K562 (cell line): ENCODE results near the gene FAM20B. TPM values are rescaled to one million over a fixed set of nuclear protein-coding genes. Genes with fewer than 3 reads are reported as not detected.

Experiments
- ATAC-seq: fragments of 200-7000 bp; cut with Tn5 transposase; 3 replicates; pipeline ENCODE4 v1.9.1; 2020; ENCODE audit warnings: moderate library complexity
- BruUV-seq: library from RNA; stranded (reverse); fragments of 400-500 nt; replicated peaks from 2 replicates; lab custom pipeline; 2021; lab: Mats Ljungman, UMichigan
- CTCF ChIA-PET: fragments of 300-600 bp; formaldehyde crosslinking; extraction: SDS; loops from one replicate; lab custom pipeline; 2021; ENCODE audit warnings: low intra/inter-chr PET ratio; lab: Yijun Ruan, JAX
- POLR2A ChIA-PET: fragments of 300-600, 350-650 bp; sonication (Branson Sonifier 250); formaldehyde crosslinking; extraction: SDS; loops from one replicate; lab custom pipeline; 2021; ENCODE audit warnings: antibody characterized with exemption, inconsistent platforms; lab: Yijun Ruan, JAX
- DNase-seq, 4 experiments: peaks; one replicate each; pipeline versions ENCODE4 v3.0.0 to v3.0.0-alpha.2; 2011 to 2018; ENCODE audit warnings: low spot score in 3 of 4, mixed read lengths in 3 of 4; ENCODE audit errors: extremely low read depth in 1 of 4
- FAIRE-seq: peaks from 2 replicates; lab custom pipeline; 2011; peaks lifted over from hg19 to GRCh38; lab: Jason Lieb, UNC
- H2AFZ ChIP-seq: 2 replicates; pipeline ENCODE4 v1.6.0; 2011; ENCODE audit warnings: low read depth, low read length, control low read depth, inconsistent platforms
- H3K27ac ChIP-seq: fragments of 200-600 bp; 3 replicates; pipeline ENCODE4 v1.8.0; 2011; ENCODE audit warnings: low read depth, mild to moderate bottlenecking, control low read depth, inconsistent platforms, low read length, moderate library complexity, mixed read lengths; ENCODE audit errors: extremely low read depth
- H3K27me3 ChIP-seq, 2 experiments: fragments of 300-600 bp in 1 of 2; 2 replicates in 1 of 2; 3 replicates in 1 of 2; pipeline versions ENCODE4 v1.6.0 to v1.8.0; 2011; ENCODE audit warnings: inconsistent platforms in 2 of 2, low read length in 2 of 2, mild to moderate bottlenecking in 1 of 2, mixed read lengths in 1 of 2, moderate library complexity in 1 of 2; ENCODE audit not compliant: control insufficient read depth in 2 of 2, insufficient read depth in 2 of 2
- H3K36me3 ChIP-seq: fragments of 300-600 bp; 3 replicates; pipeline ENCODE4 v1.8.0; 2011; ENCODE audit warnings: mild to moderate bottlenecking, low read length, inconsistent platforms; ENCODE audit not compliant: control insufficient read depth, insufficient read depth
- H3K4me1 ChIP-seq, 2 experiments: fragments of 200-600 bp in 1 of 2; replicated peaks in 1 of 2; 2 replicates in 1 of 2; 3 replicates in 1 of 2; pipeline versions ENCODE4 v1.5.1 to v1.8.0; 2011; ENCODE audit warnings: inconsistent platforms in 2 of 2, low read length in 2 of 2, mild to moderate bottlenecking in 1 of 2, mixed read lengths in 1 of 2, moderate library complexity in 1 of 2; ENCODE audit not compliant: control insufficient read depth in 2 of 2, insufficient read depth in 2 of 2
- H3K4me2 ChIP-seq: 2 replicates; pipeline ENCODE4 v1.6.1; 2011; ENCODE audit warnings: low read length, control low read depth, inconsistent platforms, mixed read lengths; ENCODE audit not compliant: insufficient read depth
- H3K4me3 ChIP-seq: fragments of 200-600 bp; sonication (generic), shearing (Covaris generic); 2 replicates; pipeline ENCODE4 v1.5.1; 2016; ENCODE audit warnings: control low read depth, inconsistent platforms
- H3K79me2 ChIP-seq: fragments of 200-600 bp; 3 replicates; pipeline ENCODE4 v1.8.0; 2011; ENCODE audit warnings: low read length, inconsistent platforms; ENCODE audit not compliant: control insufficient read depth, insufficient read depth
- H3K9ac ChIP-seq, 2 experiments: 2 replicates each; pipeline versions ENCODE4 v1.6.0 to v1.6.1; 2011; ENCODE audit warnings: low read depth in 2 of 2, low read length in 2 of 2, control low read depth in 1 of 2, inconsistent platforms in 1 of 2, mild to moderate bottlenecking in 1 of 2, mixed read lengths in 1 of 2; ENCODE audit not compliant: insufficient read depth in 1 of 2
- H3K9me1 ChIP-seq: one replicate; pipeline ENCODE4 v1.6.0; 2011; ENCODE audit warnings: inconsistent platforms, mild to moderate bottlenecking, low read length, moderate library complexity; ENCODE audit not compliant: control insufficient read depth, insufficient read depth
- H3K9me3 ChIP-seq: replicated peaks from 2 replicates; pipeline ENCODE4 v1.5.1; 2011; ENCODE audit warnings: low read depth, low read length, inconsistent platforms; ENCODE audit not compliant: control insufficient read depth, insufficient read depth
- H4K20me1 ChIP-seq: replicated peaks from 2 replicates; pipeline ENCODE4 v1.6.1; 2011; ENCODE audit warnings: low read length, inconsistent platforms, mixed read lengths; ENCODE audit not compliant: control insufficient read depth, insufficient read depth
- DIDO1 ChIP-seq: fragments of 450-650 bp; IDR thresholded peaks from 2 replicates; pipeline ENCODE4 v1.6.1; 2016; ENCODE audit warnings: low read depth, missing biosample characterization, missing genetic modification characterization
- FOXJ3 ChIP-seq: sonication (generic); formaldehyde crosslinking; IDR thresholded peaks from 2 replicates; pipeline ENCODE4 v1.4.0; 2020; ENCODE audit warnings: mild to moderate bottlenecking, missing genetic modification reagents
- PML ChIP-seq: IDR thresholded peaks from 2 replicates; pipeline ENCODE4 v1.6.1; 2012; ENCODE audit warnings: low read length, inconsistent platforms
- POLR2A ChIP-seq: fragments of 450-650 bp; conservative IDR thresholded peaks from 2 replicates; pipeline ENCODE4 v1.6.1; 2016
- SMARCA5 ChIP-seq: fragments of 450-650 bp; IDR thresholded peaks from 2 replicates; pipeline ENCODE4 v1.6.1; 2016
- WGBS: fragments of 100-300 bp; shearing (Covaris generic); methylation state at CpG from one replicate; pipeline ENCODE4 v1.1.6; 2016; ENCODE audit warnings: low coverage, mixed read lengths; ENCODE audit not compliant: insufficient coverage; ENCODE audit errors: missing lambda C conversion rate; 5-methylcytosine and 5-hydroxymethylcytosine counted together
- in situ Hi-C: fragments of 300-500 bp; cut with MboI; formaldehyde crosslinking; loops from 4 replicates; pipeline ENCODE4 v1.15.0; 2018; ENCODE audit warnings: inconsistent platforms, mixed read lengths
- intact Hi-C: fragments of 100-400 bp; cut with micrococcal nuclease; formaldehyde crosslinking; loops from 2 replicates; pipeline ENCODE4 v1.14.2; 2022
- polyA plus RNA-seq, 8 experiments: library from polyadenylated mRNA; depleted of rRNA in 4 of 8; stranded (reverse) in 5 of 8; unstranded in 3 of 8; fragments of >200 nt; fragmentation: Nextera tagmentation in 2 of 8; fragmentation: Illumina TruSeq in 1 of 8; extraction: Ambion mirVana in 2 of 8; extraction: Trizol in 1 of 8; gene quantifications; 2 replicates each; pipeline versions ENCODE4 v1.2.1 to v1.2.3, GENCODE V29; 2011 to 2014; ENCODE audit warnings: inconsistent platforms in 1 of 8, missing spikeins in 1 of 8
- total RNA-seq, 7 experiments: library from RNA; depleted of rRNA in 6 of 7; stranded (reverse); fragments of >200 nt in 6 of 7; fragmentation: Illumina TruSeq in 2 of 7; extraction: Trizol in 2 of 7; gene quantifications; 2 replicates each; pipeline versions ENCODE4 v1.2.1 to v1.2.3, GENCODE V29; 2011 to 2021; ENCODE audit warnings: low replicate concordance in 1 of 7
- TF ChIP-seq, protein P1 (sequence below): sonication (generic); formaldehyde crosslinking; IDR thresholded peaks from 2 replicates; pipeline ENCODE4 v1.8.1; 2023; ENCODE audit warnings: mild to moderate bottlenecking, missing genetic modification reagents
- TF ChIP-seq, protein P2 (sequence below): fragments of 450-650 bp; IDR thresholded peaks from 2 replicates; pipeline ENCODE4 v1.6.1; 2016; ENCODE audit warnings: mild to moderate bottlenecking
- TF ChIP-seq, protein P3 (sequence below): fragments of 200-600 bp; sonication (generic); IDR thresholded peaks from one replicate; pipeline ENCODE4 v1.6.1; 2012; ENCODE audit warnings: mild to moderate bottlenecking, low read depth, low read length, inconsistent platforms

Gene FAM20B
- total and polyA plus RNA-seq, 9 of the 15 experiments (the other 6 are each of a cell fraction or from before 2014, with no cell fraction given), result 7.2 to 67.5 (median 42.9) TPM

DNA sequence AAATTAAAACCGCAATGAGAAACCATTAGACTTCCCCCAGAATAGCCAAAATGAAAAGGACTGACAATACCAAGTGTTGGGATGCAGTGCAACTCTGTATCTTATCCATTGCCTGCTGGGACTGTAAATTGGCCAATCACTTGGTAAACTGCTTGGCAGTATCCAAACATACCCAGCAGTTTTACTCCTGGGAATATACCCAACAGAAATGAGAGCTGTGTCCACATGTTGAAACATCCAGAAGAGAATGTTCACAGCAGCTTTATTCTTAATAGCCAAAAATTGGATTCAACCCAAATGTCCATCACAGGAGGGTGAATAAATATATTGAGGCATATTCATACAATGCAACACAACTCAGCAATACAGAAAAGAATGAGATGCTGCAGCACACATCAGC is 13.7 kb upstream of the FAM20B start:
- no peaks in the 10 kb centered on the region for H3K9me1 ChIP-seq
- H3K27me3 ChIP-seq, result no peaks in the 10 kb centered on the region
- no peaks in the 10 kb centered on the region for H3K9me3 ChIP-seq
- intact Hi-C loops, result no loop called here
- peaks cover 27 to 31% of the 10 kb centered on the region in 2 experiments for H3K4me1 ChIP-seq
- 82% methylated on average over 1 of the region's 1 CpG for WGBS
- FAIRE-seq, result no peak
- H3K27ac ChIP-seq, result no peak overlapping the region
- H3K4me3 ChIP-seq, result no peak overlapping the region
- BruUV-seq, result no TSS peak
- no peak overlapping the region for H3K9ac ChIP-seq
- TF ChIP-seq, protein P1, sequence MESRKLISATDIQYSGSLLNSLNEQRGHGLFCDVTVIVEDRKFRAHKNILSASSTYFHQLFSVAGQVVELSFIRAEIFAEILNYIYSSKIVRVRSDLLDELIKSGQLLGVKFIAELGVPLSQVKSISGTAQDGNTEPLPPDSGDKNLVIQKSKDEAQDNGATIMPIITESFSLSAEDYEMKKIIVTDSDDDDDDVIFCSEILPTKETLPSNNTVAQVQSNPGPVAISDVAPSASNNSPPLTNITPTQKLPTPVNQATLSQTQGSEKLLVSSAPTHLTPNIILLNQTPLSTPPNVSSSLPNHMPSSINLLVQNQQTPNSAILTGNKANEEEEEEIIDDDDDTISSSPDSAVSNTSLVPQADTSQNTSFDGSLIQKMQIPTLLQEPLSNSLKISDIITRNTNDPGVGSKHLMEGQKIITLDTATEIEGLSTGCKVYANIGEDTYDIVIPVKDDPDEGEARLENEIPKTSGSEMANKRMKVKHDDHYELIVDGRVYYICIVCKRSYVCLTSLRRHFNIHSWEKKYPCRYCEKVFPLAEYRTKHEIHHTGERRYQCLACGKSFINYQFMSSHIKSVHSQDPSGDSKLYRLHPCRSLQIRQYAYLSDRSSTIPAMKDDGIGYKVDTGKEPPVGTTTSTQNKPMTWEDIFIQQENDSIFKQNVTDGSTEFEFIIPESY (CRISPR knock-in tag), result no peak
- TF ChIP-seq SMARCA5, result no peak
- TF ChIP-seq FOXJ3, result no peak
- no peak for TF ChIP-seq POLR2A
- TF ChIP-seq, protein P2, sequence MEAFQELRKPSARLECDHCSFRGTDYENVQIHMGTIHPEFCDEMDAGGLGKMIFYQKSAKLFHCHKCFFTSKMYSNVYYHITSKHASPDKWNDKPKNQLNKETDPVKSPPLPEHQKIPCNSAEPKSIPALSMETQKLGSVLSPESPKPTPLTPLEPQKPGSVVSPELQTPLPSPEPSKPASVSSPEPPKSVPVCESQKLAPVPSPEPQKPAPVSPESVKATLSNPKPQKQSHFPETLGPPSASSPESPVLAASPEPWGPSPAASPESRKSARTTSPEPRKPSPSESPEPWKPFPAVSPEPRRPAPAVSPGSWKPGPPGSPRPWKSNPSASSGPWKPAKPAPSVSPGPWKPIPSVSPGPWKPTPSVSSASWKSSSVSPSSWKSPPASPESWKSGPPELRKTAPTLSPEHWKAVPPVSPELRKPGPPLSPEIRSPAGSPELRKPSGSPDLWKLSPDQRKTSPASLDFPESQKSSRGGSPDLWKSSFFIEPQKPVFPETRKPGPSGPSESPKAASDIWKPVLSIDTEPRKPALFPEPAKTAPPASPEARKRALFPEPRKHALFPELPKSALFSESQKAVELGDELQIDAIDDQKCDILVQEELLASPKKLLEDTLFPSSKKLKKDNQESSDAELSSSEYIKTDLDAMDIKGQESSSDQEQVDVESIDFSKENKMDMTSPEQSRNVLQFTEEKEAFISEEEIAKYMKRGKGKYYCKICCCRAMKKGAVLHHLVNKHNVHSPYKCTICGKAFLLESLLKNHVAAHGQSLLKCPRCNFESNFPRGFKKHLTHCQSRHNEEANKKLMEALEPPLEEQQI, result no peak
- TF ChIP-seq PML, result no peak
- TF ChIP-seq, protein P3, sequence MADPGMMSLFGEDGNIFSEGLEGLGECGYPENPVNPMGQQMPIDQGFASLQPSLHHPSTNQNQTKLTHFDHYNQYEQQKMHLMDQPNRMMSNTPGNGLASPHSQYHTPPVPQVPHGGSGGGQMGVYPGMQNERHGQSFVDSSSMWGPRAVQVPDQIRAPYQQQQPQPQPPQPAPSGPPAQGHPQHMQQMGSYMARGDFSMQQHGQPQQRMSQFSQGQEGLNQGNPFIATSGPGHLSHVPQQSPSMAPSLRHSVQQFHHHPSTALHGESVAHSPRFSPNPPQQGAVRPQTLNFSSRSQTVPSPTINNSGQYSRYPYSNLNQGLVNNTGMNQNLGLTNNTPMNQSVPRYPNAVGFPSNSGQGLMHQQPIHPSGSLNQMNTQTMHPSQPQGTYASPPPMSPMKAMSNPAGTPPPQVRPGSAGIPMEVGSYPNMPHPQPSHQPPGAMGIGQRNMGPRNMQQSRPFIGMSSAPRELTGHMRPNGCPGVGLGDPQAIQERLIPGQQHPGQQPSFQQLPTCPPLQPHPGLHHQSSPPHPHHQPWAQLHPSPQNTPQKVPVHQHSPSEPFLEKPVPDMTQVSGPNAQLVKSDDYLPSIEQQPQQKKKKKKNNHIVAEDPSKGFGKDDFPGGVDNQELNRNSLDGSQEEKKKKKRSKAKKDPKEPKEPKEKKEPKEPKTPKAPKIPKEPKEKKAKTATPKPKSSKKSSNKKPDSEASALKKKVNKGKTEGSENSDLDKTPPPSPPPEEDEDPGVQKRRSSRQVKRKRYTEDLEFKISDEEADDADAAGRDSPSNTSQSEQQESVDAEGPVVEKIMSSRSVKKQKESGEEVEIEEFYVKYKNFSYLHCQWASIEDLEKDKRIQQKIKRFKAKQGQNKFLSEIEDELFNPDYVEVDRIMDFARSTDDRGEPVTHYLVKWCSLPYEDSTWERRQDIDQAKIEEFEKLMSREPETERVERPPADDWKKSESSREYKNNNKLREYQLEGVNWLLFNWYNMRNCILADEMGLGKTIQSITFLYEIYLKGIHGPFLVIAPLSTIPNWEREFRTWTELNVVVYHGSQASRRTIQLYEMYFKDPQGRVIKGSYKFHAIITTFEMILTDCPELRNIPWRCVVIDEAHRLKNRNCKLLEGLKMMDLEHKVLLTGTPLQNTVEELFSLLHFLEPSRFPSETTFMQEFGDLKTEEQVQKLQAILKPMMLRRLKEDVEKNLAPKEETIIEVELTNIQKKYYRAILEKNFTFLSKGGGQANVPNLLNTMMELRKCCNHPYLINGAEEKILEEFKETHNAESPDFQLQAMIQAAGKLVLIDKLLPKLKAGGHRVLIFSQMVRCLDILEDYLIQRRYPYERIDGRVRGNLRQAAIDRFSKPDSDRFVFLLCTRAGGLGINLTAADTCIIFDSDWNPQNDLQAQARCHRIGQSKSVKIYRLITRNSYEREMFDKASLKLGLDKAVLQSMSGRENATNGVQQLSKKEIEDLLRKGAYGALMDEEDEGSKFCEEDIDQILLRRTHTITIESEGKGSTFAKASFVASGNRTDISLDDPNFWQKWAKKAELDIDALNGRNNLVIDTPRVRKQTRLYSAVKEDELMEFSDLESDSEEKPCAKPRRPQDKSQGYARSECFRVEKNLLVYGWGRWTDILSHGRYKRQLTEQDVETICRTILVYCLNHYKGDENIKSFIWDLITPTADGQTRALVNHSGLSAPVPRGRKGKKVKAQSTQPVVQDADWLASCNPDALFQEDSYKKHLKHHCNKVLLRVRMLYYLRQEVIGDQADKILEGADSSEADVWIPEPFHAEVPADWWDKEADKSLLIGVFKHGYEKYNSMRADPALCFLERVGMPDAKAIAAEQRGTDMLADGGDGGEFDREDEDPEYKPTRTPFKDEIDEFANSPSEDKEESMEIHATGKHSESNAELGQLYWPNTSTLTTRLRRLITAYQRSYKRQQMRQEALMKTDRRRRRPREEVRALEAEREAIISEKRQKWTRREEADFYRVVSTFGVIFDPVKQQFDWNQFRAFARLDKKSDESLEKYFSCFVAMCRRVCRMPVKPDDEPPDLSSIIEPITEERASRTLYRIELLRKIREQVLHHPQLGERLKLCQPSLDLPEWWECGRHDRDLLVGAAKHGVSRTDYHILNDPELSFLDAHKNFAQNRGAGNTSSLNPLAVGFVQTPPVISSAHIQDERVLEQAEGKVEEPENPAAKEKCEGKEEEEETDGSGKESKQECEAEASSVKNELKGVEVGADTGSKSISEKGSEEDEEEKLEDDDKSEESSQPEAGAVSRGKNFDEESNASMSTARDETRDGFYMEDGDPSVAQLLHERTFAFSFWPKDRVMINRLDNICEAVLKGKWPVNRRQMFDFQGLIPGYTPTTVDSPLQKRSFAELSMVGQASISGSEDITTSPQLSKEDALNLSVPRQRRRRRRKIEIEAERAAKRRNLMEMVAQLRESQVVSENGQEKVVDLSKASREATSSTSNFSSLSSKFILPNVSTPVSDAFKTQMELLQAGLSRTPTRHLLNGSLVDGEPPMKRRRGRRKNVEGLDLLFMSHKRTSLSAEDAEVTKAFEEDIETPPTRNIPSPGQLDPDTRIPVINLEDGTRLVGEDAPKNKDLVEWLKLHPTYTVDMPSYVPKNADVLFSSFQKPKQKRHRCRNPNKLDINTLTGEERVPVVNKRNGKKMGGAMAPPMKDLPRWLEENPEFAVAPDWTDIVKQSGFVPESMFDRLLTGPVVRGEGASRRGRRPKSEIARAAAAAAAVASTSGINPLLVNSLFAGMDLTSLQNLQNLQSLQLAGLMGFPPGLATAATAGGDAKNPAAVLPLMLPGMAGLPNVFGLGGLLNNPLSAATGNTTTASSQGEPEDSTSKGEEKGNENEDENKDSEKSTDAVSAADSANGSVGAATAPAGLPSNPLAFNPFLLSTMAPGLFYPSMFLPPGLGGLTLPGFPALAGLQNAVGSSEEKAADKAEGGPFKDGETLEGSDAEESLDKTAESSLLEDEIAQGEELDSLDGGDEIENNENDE, result no peak
- no peak for TF ChIP-seq DIDO1
- no peak for DNase-seq
- CTCF ChIA-PET, result no interaction called here
- no peak for ATAC-seq
- no peaks in the 10 kb centered on the region for H4K20me1 ChIP-seq
- in situ Hi-C loops, result no loop called here
- H3K36me3 ChIP-seq, result no peaks in the 10 kb centered on the region
- no peak overlapping the region for H3K4me2 ChIP-seq
- POLR2A ChIA-PET, result interaction anchor here (0.7 kb wide), 1 partner anchor 81 kb away, joined by 3 read pairs; no protein-coding TSS in a partner anchor
- no peak overlapping the region for H2AFZ ChIP-seq
- no peaks in the 10 kb centered on the region for H3K79me2 ChIP-seq
